GM18870 (cell line): Measurements from ENCODE around the gene SART1.
A peak's percentile ranks its signal among the peaks of the same experiment; 100 is the strongest.
"Not testable (repeated sequence)": the region's sequence is repeated elsewhere in the genome, so short reads cannot be mapped to it uniquely, and the experiment has no call there.

ENCODE experiments used
- ATAC-seq: cut with Tn5 transposase; IDR thresholded peaks from one replicate; pipeline ENCODE4 v1.9.1; 2021; ENCODE audit warnings: moderate library complexity; ENCODE audit not compliant: unreplicated experiment

SART1 gene

GRCh38 chr11:65987336-65987735 lies 25.8 kb downstream of the SART1 start:
- no peak for ATAC-seq

GRCh38 chr11:65988791-65989592 lies 27.5 kb downstream of the SART1 start:
- peak; percentile 61 for ATAC-seq

GRCh38 chr11:65992056-65992455 lies 30.5 kb downstream of the SART1 start:
- no peak for ATAC-seq

- ATAC-seq: no peak
Measured at GRCh38 chr11:65997286-65997685, 35.8 kb downstream of the SART1 start.

- ATAC-seq: peak; percentile 79
Measured at GRCh38 chr11:66001942-66002647, 40.6 kb downstream of the SART1 start, which contains the start of the genes BANF1 and EIF1AD. Gene BANF1, plus strand, starts transcription at chr11:66002503. Its CDS starts 748 bp downstream, at chr11:66003251. Gene EIF1AD, minus strand, starts transcription at chr11:66002157. Its CDS starts 1,768 bp downstream, at chr11:66000389.

GRCh38 chr11:66002648-66003225 lies 41.2 kb downstream of the SART1 start:
- ATAC-seq: peak; percentile 2

- no peak for ATAC-seq
Measured at GRCh38 chr11:66003291-66003690, 41.8 kb downstream of the SART1 start.

GRCh38 chr11:66004186-66004585 lies 42.7 kb downstream of the SART1 start:
- no peak for ATAC-seq

GRCh38 chr11:66006134-66006890 lies 44.8 kb downstream of the SART1 start:
- no peak for ATAC-seq

GRCh38 chr11:66006891-66007176 lies 45.3 kb downstream of the SART1 start:
- ATAC-seq: no peak

- no peak for ATAC-seq
Measured at GRCh38 chr11:66007201-66007634, 45.7 kb downstream of the SART1 start.

- no peak for ATAC-seq
Measured at GRCh38 chr11:66008095-66008467, 46.5 kb downstream of the SART1 start.

- no peak for ATAC-seq
Measured at GRCh38 chr11:66008468-66009101, 47.1 kb downstream of the SART1 start.

- ATAC-seq: not testable (repeated sequence)
Measured at GRCh38 chr11:66010036-66010435, 48.5 kb downstream of the SART1 start.

- no peak for ATAC-seq
Measured at GRCh38 chr11:66011239-66011784, 49.8 kb downstream of the SART1 start.

- no peak for ATAC-seq
Measured at GRCh38 chr11:66011785-66012303, 50.3 kb downstream of the SART1 start, which contains the start of gene CST6. Gene CST6, plus strand, starts transcription at chr11:66012008. Its CDS starts 37 bp downstream, at chr11:66012045.

GRCh38 chr11:66012371-66012945 lies 50.9 kb downstream of the SART1 start:
- ATAC-seq: no peak

GRCh38 chr11:66012946-66013761 lies 51.6 kb downstream of the SART1 start:
- no peak for ATAC-seq

GRCh38 chr11:66013762-66014100 lies 52.2 kb downstream of the SART1 start:
- ATAC-seq: no peak
